ENCODE results near the gene ABCB7. TPM values are rescaled to one million over a fixed set of nuclear protein-coding genes. Genes with fewer than 3 reads are reported as not detected.

ABCB7 gene
- 31.7 and 36.7 TPM in 2 replicates for total RNA-seq

GRCh38 chrX:75155827-75156525 lies at the start of gene ABCB7:
Gene ABCB7, minus strand, starts transcription at chrX:75156283. Its CDS starts 11 bp downstream, at chrX:75156272.

Other genes starting within 250 kb of the ABCB7 start
- under 0.01 TPM in 1 of 2 replicates, not detected in the other for gene NEXMIF, start 230.8 kb downstream of the ABCB7 start, total RNA-seq
- gene UPRT, start 117.8 kb upstream of the ABCB7 start, total RNA-seq = 13.1 and 24.0 TPM in 2 replicates